Aorta (tissue), 5 donors: Measurements from ENCODE around the gene CEP72. TPM values are rescaled to one million over a fixed set of nuclear protein-coding genes. Genes with fewer than 3 reads are reported as not detected.

Experiments
- ATAC-seq: fragments of 200-7000 bp; cut with Tn5 transposase; one replicate; pipeline ENCODE4 v1.9.1; 2022; ENCODE audit warnings: moderate library complexity; ENCODE audit not compliant: low FRiP score
- DNase-seq, 2 donors: peaks; one replicate each; pipeline ENCODE4 v3.0.0-alpha.2; 2020
- H3K27ac ChIP-seq, 2 donors: one replicate each; pipeline ENCODE4 v1.5.1; 2013; ENCODE audit warnings: low read length in 2 of 2, mild to moderate bottlenecking in 2 of 2, moderate library complexity in 2 of 2, control low read depth in 1 of 2, inconsistent platforms in 1 of 2, low read depth in 1 of 2
- H3K27me3 ChIP-seq, 2 donors: one replicate each; pipeline ENCODE4 v1.6.1; 2013; ENCODE audit warnings: control low read depth in 1 of 2, low read length in 1 of 2, mild to moderate bottlenecking in 1 of 2, moderate library complexity in 1 of 2; ENCODE audit not compliant: insufficient read depth in 2 of 2, control insufficient read depth in 1 of 2
- H3K36me3 ChIP-seq, 2 donors: one replicate each; pipeline ENCODE4 v1.6.1; 2013; ENCODE audit warnings: control low read depth in 1 of 2, low read length in 1 of 2, mild to moderate bottlenecking in 1 of 2; ENCODE audit not compliant: insufficient read depth in 2 of 2, control insufficient read depth in 1 of 2
- H3K4me1 ChIP-seq, 2 donors: one replicate each; pipeline ENCODE4 v1.6.1; 2013; ENCODE audit warnings: low read length in 2 of 2, control low read depth in 1 of 2, mild to moderate bottlenecking in 1 of 2, moderate library complexity in 1 of 2; ENCODE audit not compliant: insufficient read depth in 2 of 2, control insufficient read depth in 1 of 2
- H3K4me3 ChIP-seq, 2 donors: one replicate each; pipeline ENCODE4 v1.5.1; 2013; ENCODE audit warnings: low read length in 2 of 2, control low read depth in 1 of 2, mild to moderate bottlenecking in 1 of 2
- H3K9me3 ChIP-seq: one replicate; pipeline ENCODE4 v1.6.1; 2013; ENCODE audit warnings: mild to moderate bottlenecking, low read length; ENCODE audit not compliant: control insufficient read depth
- WGBS, 2 donors: extraction: QIAGEN DNeasy Blood & Tissue Kit; methylation state at CpG; one replicate each; pipeline ENCODE4 v1.1.7; 2013; 5-methylcytosine and 5-hydroxymethylcytosine counted together
- intact Hi-C, 2 donors: fragments of 100-400 bp; cut with DNase I; formaldehyde crosslinking; loops; one replicate each; pipeline versions ENCODE4 v1.14.2 to v1.15.0; 2022
- polyA plus RNA-seq, 2 donors: library from polyadenylated mRNA; stranded (reverse); fragments of 200-250 nt; gene quantifications; one replicate each; pipeline ENCODE4 v1.2.3, GENCODE V29; 2013
- total RNA-seq, 2 donors: library from RNA; stranded (reverse); fragmentation: NEBNext Ultra II Directional; extraction: Animal tissue kit (Norgen Biotek cat#: 25700); gene quantifications; one replicate each; pipeline ENCODE4 v1.2.1, GENCODE V29; 2021
- donor health status: healthy with polysubstance abuse.
- donor health status: Bipolar disorder and iron deficiency.
- donor health status: DM: no; HTN: no; CAD: no.
- donor health status: DM: no; HTN: no; CAD: no.
- donor health status: DM: yes; HTN: yes; CAD: no.

CEP72 gene
- total and polyA plus RNA-seq, 4 donors: 0.82 to 6.5 (median 2.2) TPM; not detected in 1

DNA sequence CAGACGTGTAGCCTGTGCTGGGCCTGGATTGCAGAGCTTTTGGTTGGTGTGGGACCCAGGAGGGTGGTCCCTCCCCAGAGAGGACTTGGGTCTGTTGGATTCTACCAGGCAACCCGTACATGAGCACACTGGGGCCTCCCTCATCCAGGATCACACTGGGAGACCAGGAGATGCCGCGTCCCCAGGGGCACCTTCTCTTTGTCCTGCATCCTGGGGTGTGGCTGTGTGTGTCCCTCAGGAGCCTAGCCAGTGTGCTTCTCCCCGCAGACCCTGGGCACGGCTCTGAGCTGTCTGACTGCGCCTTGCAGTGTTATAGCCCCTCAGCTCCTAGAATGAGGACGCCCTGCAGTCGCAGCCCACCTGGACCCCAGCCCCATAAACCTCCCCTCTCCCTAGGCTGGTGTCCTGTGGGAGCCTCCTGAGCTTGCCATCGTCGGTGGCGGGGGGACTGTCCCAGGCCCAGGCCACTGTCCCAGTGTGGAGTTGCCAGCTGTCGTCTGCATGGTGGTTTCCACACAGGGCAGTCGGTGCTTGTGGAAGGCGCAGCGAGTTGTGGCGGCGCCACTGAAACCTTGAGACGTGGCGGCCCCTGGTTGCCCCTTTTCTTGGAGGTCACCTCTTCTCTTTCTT lies 27.6 kb downstream of the CEP72 start:
- intact Hi-C loops: no loop called here
- H3K27me3 ChIP-seq: no peaks in the 10 kb centered on the region
- no peak for ATAC-seq
- no peak overlapping the region for H3K27ac ChIP-seq
- peaks cover 2% of the 10 kb centered on the region for H3K9me3 ChIP-seq
- DNase-seq: peak in 1 of 2 donors; percentile 43
- peaks cover 0 to 6% of the 10 kb centered on the region in 2 donors for H3K36me3 ChIP-seq
- WGBS, 2 donors: 95 to 96% methylated on average over 20 of the region's 20 CpGs
- H3K4me3 ChIP-seq: no peak overlapping the region
- no peaks in the 10 kb centered on the region for H3K4me1 ChIP-seq

DNA sequence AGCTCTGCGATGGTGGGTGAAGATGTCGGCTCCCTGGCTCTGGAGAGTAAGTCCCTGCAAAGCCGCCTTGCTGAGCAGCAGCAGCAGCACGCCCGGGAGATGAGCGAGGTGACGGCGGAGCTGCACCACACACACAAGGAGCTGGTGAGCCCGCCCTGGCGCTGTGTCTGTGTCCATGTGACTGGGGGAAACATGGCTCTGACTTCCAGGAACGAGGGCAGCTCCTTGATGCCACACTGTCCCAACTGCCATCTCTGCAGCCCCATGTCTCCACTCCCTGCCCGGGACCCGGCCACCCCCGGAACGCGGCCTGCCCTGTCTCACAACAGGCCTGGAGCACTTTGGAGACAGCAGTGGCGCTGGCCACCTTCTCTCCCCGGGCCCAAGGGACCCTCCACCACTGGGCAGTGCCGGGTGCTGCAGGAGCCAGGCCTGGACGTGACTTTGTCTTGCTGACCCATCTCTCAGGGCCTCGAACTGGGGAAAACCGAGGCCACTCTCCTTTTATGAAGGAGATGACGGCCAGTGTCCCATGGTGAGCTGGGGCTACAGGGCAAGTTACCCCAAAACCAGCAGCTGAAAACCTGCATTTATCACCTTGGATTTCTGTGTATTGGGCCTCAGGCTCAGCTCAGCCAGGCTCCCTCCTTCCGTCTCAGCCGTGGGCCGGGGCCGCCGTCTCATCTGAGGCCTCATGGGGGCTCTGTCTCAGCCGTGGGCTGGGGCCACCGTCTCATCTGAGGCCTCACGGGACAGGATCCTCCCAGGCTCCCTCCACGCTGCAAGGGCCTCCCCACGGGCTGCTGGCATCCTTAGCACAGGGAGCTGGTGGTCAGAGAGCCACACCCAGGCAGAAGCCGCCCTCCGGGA lies 28.6 kb downstream of the CEP72 start:
- Histone ChIP-seq H3K27ac (no peak overlapping the region), H3K4me3 (no peak overlapping the region), H3K9me3 (no peaks in the 10 kb centered on the region), H3K27me3 (no peaks in the 10 kb centered on the region), H3K36me3 (peaks cover 0 to 3% of the 10 kb centered on the region in 2 donors), H3K4me1 (no peaks in the 10 kb centered on the region)
- 89 to 91% methylated on average over 35 of the region's 35 CpGs for WGBS, 2 donors
- DNase-seq (peak in 1 of 2 donors; percentile 74), ATAC-seq (no peak)
- intact Hi-C loops: no loop called here

DNA sequence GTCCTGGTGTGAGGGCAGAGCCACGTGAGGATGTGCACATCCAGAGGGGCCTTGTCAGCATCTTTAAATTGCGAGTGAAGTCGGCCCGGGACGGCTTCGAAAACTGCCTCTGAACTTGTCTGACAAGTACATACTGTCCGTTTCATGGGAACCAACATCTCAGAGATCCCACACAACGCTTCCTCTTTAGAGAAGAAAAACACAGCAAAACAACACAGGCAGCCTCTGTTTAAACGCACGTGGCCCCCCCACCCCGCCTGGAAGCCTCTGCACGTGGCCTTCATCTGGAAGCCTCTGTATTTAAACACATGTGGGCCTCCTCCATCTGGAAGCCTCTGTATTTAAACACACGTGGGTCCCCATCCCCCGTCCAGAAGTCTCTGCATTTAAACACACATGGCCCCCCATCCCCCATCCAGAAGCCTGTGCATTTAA lies 29.2 kb downstream of the CEP72 start:
- peak in 1 of 2 donors; percentile 63 for DNase-seq
- H3K9me3 ChIP-seq: no peaks in the 10 kb centered on the region
- peaks cover 0 to 1% of the 10 kb centered on the region in 2 donors for H3K36me3 ChIP-seq
- H3K27ac ChIP-seq: no peak overlapping the region
- no peak for ATAC-seq
- no peaks in the 10 kb centered on the region for H3K4me1 ChIP-seq
- 85 to 86% methylated on average over 14 of the region's 14 CpGs for WGBS, 2 donors
- H3K27me3 ChIP-seq: no peaks in the 10 kb centered on the region
- intact Hi-C loops: no loop called here
- no peak overlapping the region for H3K4me3 ChIP-seq

DNA sequence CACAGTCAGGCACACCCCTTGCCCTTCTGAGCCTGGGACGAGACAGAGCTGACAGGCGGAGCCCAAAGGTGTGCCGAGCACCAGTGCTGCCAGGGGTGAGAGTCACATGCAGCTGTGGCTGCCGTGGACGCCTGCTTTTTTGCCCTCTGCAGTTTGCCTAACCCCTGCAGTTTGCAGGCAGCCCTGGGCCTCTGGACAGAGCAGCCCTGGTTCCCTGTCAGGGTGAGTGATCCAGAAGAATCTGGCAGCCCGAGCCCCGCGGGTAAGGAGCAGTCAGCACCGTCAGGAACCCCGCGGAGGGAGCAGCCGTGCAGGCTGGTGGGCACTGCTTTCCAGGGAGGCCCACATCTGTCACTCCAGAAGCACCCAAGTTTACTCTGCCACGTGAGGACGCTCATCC lies 30.3 kb downstream of the CEP72 start:
- peak in 1 of 2 donors; percentile 74 for DNase-seq
- no peak overlapping the region for H3K4me3 ChIP-seq
- intact Hi-C loops: no loop called here
- no peak for ATAC-seq
- no peaks in the 10 kb centered on the region for H3K4me1 ChIP-seq
- peaks cover 0 to 1% of the 10 kb centered on the region in 2 donors for H3K36me3 ChIP-seq
- H3K27ac ChIP-seq: no peak overlapping the region
- no peaks in the 10 kb centered on the region for H3K27me3 ChIP-seq
- H3K9me3 ChIP-seq: no peaks in the 10 kb centered on the region
- WGBS, 2 donors: 91 to 94% methylated on average over 14 of the region's 14 CpGs

DNA sequence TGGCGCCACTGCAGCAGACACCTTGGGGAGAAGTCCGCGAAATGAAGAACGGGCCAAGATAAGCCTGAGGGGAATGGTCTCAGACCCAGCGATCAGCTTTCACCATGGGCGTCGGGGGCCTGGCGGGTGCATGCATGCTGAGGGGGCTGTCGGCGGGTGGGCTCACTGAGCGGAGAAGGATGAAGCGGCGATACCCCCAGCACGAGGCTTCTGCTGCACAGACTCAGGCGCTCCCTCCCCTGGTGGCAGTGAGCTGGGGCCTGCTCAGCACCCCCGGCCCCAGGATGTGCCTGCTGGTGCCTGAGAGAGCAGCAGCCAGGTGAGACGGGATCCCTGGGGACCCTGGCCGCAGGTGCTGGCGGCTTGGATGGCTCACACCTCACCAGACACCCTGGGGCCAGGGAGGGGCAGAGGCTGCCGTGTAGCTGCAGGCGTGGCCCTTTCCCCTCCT lies 31.2 kb downstream of the CEP72 start:
- Histone ChIP-seq H3K4me1 (no peaks in the 10 kb centered on the region), H3K36me3 (no peaks in the 10 kb centered on the region), H3K9me3 (no peaks in the 10 kb centered on the region), H3K4me3 (no peak overlapping the region), H3K27ac (no peak overlapping the region), H3K27me3 (no peaks in the 10 kb centered on the region)
- DNase-seq (peak in 1 of 2 donors; percentile 69), ATAC-seq (no peak)
- intact Hi-C loops: no loop called here
- WGBS, 2 donors: 95% methylated on average over 21 of the region's 21 CpGs

DNA sequence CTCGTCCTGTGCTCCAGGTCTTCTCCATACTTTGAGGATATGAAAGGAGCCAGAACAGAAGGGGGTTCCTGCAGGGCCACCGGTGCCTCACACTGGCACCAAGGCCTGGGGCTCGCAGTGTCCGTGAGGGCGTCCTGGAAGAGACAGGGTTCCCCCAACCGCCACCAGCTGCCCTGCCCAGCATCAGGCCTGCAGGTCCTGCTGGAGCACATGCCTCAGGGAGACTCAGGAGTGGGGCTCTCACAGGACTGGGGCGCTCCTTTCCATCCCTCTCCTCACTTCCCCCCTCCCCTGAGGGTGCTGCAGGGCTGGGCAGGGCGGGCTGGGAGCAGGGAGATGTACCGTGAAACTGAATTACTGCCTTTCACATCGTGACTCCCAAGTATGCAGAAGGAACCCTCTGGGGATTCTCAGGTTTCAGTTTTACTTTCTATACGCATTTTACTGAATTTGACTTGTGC lies 31.7 kb downstream of the CEP72 start:
- Histone ChIP-seq H3K4me3 (no peak overlapping the region), H3K36me3 (no peaks in the 10 kb centered on the region)
- no peak for ATAC-seq

DNA sequence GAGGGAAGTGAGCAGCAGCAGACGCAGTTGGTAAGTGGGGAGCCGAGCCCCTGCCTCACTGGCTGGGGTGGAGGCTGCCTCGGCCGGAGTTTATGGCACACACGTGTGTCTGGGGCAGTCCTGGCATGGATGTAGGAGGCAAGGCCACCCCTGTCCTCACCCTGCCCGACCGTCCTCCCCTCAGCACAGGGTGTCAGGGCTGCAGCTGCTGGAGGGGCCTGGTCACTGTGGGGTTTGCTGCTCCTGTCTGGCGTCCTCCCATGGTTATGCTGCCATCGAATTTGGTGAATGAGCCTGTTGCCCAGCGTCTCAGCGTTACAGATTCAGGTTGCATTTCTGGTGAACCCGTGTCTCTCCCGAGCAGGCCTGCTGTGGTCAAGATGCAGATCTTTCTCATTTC lies 32.4 kb downstream of the CEP72 start:
- intact Hi-C loops: no loop called here
- ATAC-seq: no peak
- Histone ChIP-seq H3K27ac (no peak overlapping the region), H3K9me3 (no peaks in the 10 kb centered on the region), H3K36me3 (no peaks in the 10 kb centered on the region), H3K4me3 (no peak overlapping the region), H3K27me3 (no peaks in the 10 kb centered on the region), H3K4me1 (no peaks in the 10 kb centered on the region)
- DNase-seq: peak in 1 of 2 donors; percentile 64
- 89 to 92% methylated on average over 13 of the region's 13 CpGs for WGBS, 2 donors

More for the DNA sequence above, 31.7 kb downstream of the CEP72 start:
- H3K27me3 ChIP-seq: no peaks in the 10 kb centered on the region
- peak in 1 of 2 donors; percentile 66 for DNase-seq
- H3K4me1 ChIP-seq: no peaks in the 10 kb centered on the region
- no peaks in the 10 kb centered on the region for H3K9me3 ChIP-seq
- H3K27ac ChIP-seq: no peak overlapping the region
- WGBS, 2 donors: 85 to 87% methylated on average over 11 of the region's 11 CpGs
- intact Hi-C loops: no loop called here

DNA sequence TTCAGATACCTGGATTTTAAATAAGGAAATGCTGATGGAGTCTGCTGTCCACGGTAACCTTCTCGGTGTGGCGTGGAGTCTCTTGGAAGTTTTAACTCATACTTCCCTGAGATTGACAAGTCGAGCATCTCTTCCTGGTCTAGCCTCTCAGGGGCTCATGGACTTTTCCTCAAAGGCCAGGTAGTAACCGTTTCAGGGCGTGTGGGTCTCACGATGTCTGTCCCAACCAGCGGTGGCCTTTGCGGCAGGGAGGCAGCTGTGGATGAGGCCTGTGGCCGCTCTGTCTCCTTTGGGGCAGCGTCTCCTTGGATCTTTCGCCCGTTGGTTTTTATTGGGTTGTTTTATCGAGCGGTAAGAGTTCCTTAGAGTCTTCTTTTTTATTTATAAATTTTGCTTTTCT lies 32.8 kb downstream of the CEP72 start:
- WGBS, 2 donors: 96 to 97% methylated on average over 15 of the region's 15 CpGs
- ATAC-seq (no peak), DNase-seq (peak in 1 of 2 donors; percentile 41)
- H3K9me3 ChIP-seq: no peaks in the 10 kb centered on the region
- intact Hi-C loops: no loop called here
- H3K27ac ChIP-seq: no peak overlapping the region
- no peak overlapping the region for H3K4me3 ChIP-seq
- H3K36me3 ChIP-seq: no peaks in the 10 kb centered on the region
- H3K4me1 ChIP-seq: no peaks in the 10 kb centered on the region
- no peaks in the 10 kb centered on the region for H3K27me3 ChIP-seq
